GM12892 (cell line): ENCODE results near the gene SERPINA9.

Source experiments
- POLR2A ChIP-seq: IDR thresholded peaks from 2 replicates; pipeline ENCODE4 v1.6.1; 2011; ENCODE audit warnings: low read depth, low read length, control low read depth
- POLR2AphosphoS5 ChIP-seq: IDR thresholded peaks from 2 replicates; pipeline ENCODE4 v1.6.1; 2011; ENCODE audit warnings: low read depth, low read length, control low read depth
- TAF1 ChIP-seq: IDR thresholded peaks from 2 replicates; pipeline ENCODE4 v1.6.1; 2011; ENCODE audit warnings: low read depth, mild to moderate bottlenecking, control low read depth, low read length, borderline replicate concordance

DNA sequence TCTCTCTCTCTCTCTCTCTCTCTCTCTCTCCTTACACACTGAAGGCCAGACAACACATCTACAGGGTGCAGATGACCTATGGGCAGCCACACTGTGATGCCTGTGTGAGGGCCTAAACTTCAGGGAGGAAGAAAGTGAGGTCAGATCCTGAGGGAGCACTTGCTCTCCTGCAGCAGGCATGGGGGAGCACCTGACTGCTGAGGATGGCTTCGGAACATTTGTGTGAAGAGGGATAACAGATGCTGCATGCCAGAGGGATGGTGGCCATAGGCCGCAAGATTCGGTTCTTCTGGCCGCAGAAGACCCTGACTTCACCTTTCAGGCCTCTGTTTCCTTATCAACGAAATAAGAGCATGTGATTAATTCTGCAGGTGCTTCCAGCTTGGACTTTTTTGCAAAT, 11.7 kb downstream of the SERPINA9 start:
- TF ChIP-seq POLR2AphosphoS5 (no peak), POLR2A (no peak), TAF1 (no peak)
